Gastroesophageal sphincter (tissue), 4 donors: ENCODE measurements around the gene AZGP1. TPM values are rescaled to one million over a fixed set of nuclear protein-coding genes. Genes with fewer than 3 reads are reported as not detected.
"Not testable (repeated sequence)": the region's sequence is repeated elsewhere in the genome, so short reads cannot be mapped to it uniquely, and the experiment has no call there.

Experiments used
- ATAC-seq: fragments of 150-250 bp; one replicate; pipeline ENCODE4 v1.9.1; 2016; ENCODE audit warnings: mild to moderate bottlenecking, moderate library complexity
- H3K27ac ChIP-seq, 4 donors: fragments of 200-600 bp; sonication (generic) in 3 of 4; 1 replicate in 3 of 4; 2 replicates in 1 of 4; pipeline ENCODE4 v1.5.1; 2016 to 2019
- H3K27me3 ChIP-seq: fragments of 200-600 bp; sonication (generic); one replicate; pipeline ENCODE4 v1.5.1; 2019
- H3K36me3 ChIP-seq, 2 donors: fragments of 200-600 bp; sonication (generic); one replicate each; pipeline ENCODE4 v1.5.1; 2019; ENCODE audit warnings: control low read depth in 1 of 2
- H3K4me1 ChIP-seq, 3 donors: fragments of 200-600 bp; sonication (generic); 1 replicate in 2 of 3; 2 replicates in 1 of 3; pipeline ENCODE4 v1.5.1; 2016 to 2019; ENCODE audit warnings: control low read depth in 2 of 3
- H3K4me3 ChIP-seq, 2 donors: fragments of 200-600 bp; sonication (generic); one replicate each; pipeline ENCODE4 v1.5.1; 2019; ENCODE audit warnings: mild to moderate bottlenecking in 1 of 2, moderate library complexity in 1 of 2
- H3K9me3 ChIP-seq, 3 donors: fragments of 200-600 bp; sonication (generic); one replicate each; pipeline ENCODE4 v1.5.1; 2017 to 2019; ENCODE audit warnings: control low read depth in 2 of 3
- EP300 ChIP-seq: sonication (generic); formaldehyde crosslinking; IDR thresholded peaks from one replicate; pipeline ENCODE4 v1.6.1; 2017; ENCODE audit warnings: antibody characterized with exemption, mild to moderate bottlenecking
- POLR2A ChIP-seq, 2 donors: fragments of 450-650 bp; IDR thresholded peaks; one replicate each; pipeline ENCODE4 v1.6.1; 2017; ENCODE audit warnings: antibody characterized with exemption in 2 of 2, mild to moderate bottlenecking in 2 of 2, moderate library complexity in 1 of 2
- POLR2AphosphoS5 ChIP-seq: sonication (generic); formaldehyde crosslinking; IDR thresholded peaks from one replicate; pipeline ENCODE4 v1.6.1; 2017; ENCODE audit warnings: antibody characterized with exemption
- WGBS, 2 donors: methylation state at CpG; one replicate each; pipeline ENCODE4 v1.1.5; 2018; ENCODE audit warnings: low coverage in 1 of 2; 5-methylcytosine and 5-hydroxymethylcytosine counted together
- total RNA-seq, 4 donors: library from RNA; depleted of rRNA; stranded (reverse); fragments of >200 nt; gene quantifications; one replicate each; pipeline ENCODE4 v1.1.0, GENCODE V29; 2016
- TF ChIP-seq, protein P1 (sequence below), 4 experiments: fragments of 200-600 bp in 2 of 4; fragments of 450-650 bp in 2 of 4; sonication (generic) in 1 of 4; IDR thresholded peaks; one replicate each; pipeline ENCODE4 v1.5.1; 2017 to 2019; ENCODE audit warnings: antibody characterized with exemption in 4 of 4, mild to moderate bottlenecking in 2 of 4, moderate library complexity in 2 of 4

AZGP1 gene
- total RNA-seq, 4 donors from 2014 or later, result 1.5 to 128 (median 4.5) TPM

GRCh38 chr7:100015232-100016214 is 39.7 kb upstream of the AZGP1 start, which contains the start of gene ZKSCAN1:
Gene ZKSCAN1, plus strand, starts transcription at chr7:100015596. Its CDS starts 7,911 bp downstream, at chr7:100023507.
- no peaks in the 10 kb centered on the region for H3K27me3 ChIP-seq
- peak within 1 kb of the TSS; percentile 97 to 98 (median 98) for H3K27ac ChIP-seq
- peak; percentile 97 for ATAC-seq
- TF ChIP-seq EP300, result no peak
- TF ChIP-seq, protein P1, sequence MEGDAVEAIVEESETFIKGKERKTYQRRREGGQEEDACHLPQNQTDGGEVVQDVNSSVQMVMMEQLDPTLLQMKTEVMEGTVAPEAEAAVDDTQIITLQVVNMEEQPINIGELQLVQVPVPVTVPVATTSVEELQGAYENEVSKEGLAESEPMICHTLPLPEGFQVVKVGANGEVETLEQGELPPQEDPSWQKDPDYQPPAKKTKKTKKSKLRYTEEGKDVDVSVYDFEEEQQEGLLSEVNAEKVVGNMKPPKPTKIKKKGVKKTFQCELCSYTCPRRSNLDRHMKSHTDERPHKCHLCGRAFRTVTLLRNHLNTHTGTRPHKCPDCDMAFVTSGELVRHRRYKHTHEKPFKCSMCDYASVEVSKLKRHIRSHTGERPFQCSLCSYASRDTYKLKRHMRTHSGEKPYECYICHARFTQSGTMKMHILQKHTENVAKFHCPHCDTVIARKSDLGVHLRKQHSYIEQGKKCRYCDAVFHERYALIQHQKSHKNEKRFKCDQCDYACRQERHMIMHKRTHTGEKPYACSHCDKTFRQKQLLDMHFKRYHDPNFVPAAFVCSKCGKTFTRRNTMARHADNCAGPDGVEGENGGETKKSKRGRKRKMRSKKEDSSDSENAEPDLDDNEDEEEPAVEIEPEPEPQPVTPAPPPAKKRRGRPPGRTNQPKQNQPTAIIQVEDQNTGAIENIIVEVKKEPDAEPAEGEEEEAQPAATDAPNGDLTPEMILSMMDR (IDR thresholded peaks at IDR 0.05), result no peak
- TF ChIP-seq POLR2A (IDR thresholded peaks at IDR 0.05), result peak; percentile 73 to 75
- TF ChIP-seq POLR2AphosphoS5, result peak; percentile 97
- WGBS, 2 donors, result 14% methylated on average over 6 of the region's 70 CpGs
- peak within 1 kb of the TSS; percentile 80 to 90 for H3K4me3 ChIP-seq
- peaks cover 0 to 50% (median 10%) of the 10 kb centered on the region in 3 donors for H3K4me1 ChIP-seq
- H3K9me3 ChIP-seq, result no peaks in the 10 kb centered on the region
- no peaks in the 10 kb centered on the region for H3K36me3 ChIP-seq

DNA sequence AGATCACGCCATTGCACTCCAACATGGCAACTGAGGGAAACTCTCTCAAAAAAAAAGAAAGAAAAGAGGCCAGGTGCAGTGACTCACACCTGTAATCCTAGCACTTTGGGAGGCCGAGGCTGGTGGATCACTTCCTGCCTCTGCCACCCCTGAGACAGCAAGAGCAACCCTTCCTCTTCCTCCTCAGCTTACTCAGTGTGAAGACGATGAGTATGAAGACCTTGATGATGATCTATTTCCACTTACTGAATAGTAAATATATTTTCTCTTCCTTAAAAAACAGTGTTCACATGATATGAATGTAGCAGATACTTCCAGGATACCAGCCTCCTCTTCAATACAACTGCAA is 37.5 kb upstream of the AZGP1 start:
- TF ChIP-seq POLR2A (IDR thresholded peaks at IDR 0.05) (no peak), POLR2AphosphoS5 (no peak), EP300 (no peak)
- TF ChIP-seq, protein P1 (IDR thresholded peaks at IDR 0.05), result no peak

GRCh38 chr7:100012385-100013327 is 36.8 kb upstream of the AZGP1 start:
- not testable (repeated sequence) for H3K27ac ChIP-seq, H3K27me3 ChIP-seq, H3K36me3 ChIP-seq, H3K9me3 ChIP-seq, ATAC-seq, H3K4me3 ChIP-seq
- 80 to 85% methylated on average over 3 to 8 of the region's 14 CpGs for WGBS, 2 donors
- H3K4me1 ChIP-seq, result peaks cover 0 to 22% (median 10%) of the 10 kb centered on the region in 3 donors

More for the DNA sequence above, 37.5 kb upstream of the AZGP1 start:
- no peak overlapping the region for H3K27ac ChIP-seq
- no peaks in the 10 kb centered on the region for H3K27me3 ChIP-seq
- H3K36me3 ChIP-seq, result no peaks in the 10 kb centered on the region
- no peak overlapping the region for H3K4me3 ChIP-seq
- WGBS, 2 donors, result 67 to 85% methylated on average over 3 of the region's 3 CpGs
- H3K4me1 ChIP-seq, result peaks cover 0 to 28% (median 10%) of the 10 kb centered on the region in 3 donors
- H3K9me3 ChIP-seq, result no peaks in the 10 kb centered on the region
- ATAC-seq, result no peak

- Histone ChIP-seq H3K27ac (no peak overlapping the region), H3K27me3 (no peaks in the 10 kb centered on the region), H3K9me3 (no peaks in the 10 kb centered on the region), H3K36me3 (no peaks in the 10 kb centered on the region), H3K4me1 (peaks cover 0 to 10% (median 4%) of the 10 kb centered on the region in 3 donors), H3K4me3 (no peak overlapping the region)
- WGBS, 2 donors, result 27 to 41% methylated on average over 2 to 3 of the region's 3 CpGs
- no peak for ATAC-seq
- TF ChIP-seq POLR2AphosphoS5 (no peak), POLR2A (IDR thresholded peaks at IDR 0.05) (no peak), EP300 (no peak)
- TF ChIP-seq, protein P1 (IDR thresholded peaks at IDR 0.05), result no peak
These were observed 35.7 kb upstream of the AZGP1 start for GRCh38 chr7:100011516-100011915.

GRCh38 chr7:100010901-100011300 is 35.1 kb upstream of the AZGP1 start:
- Histone ChIP-seq H3K27me3 (no peaks in the 10 kb centered on the region), H3K27ac (no peak overlapping the region), H3K9me3 (no peaks in the 10 kb centered on the region), H3K4me1 (peaks cover 0 to 6% (median 4%) of the 10 kb centered on the region in 3 donors), H3K4me3 (no peak overlapping the region), H3K36me3 (no peaks in the 10 kb centered on the region)
- WGBS, 2 donors, result 43 to 52% methylated on average over 1 of the region's 2 CpGs
- TF ChIP-seq EP300 (no peak), POLR2AphosphoS5 (no peak), POLR2A (IDR thresholded peaks at IDR 0.05) (no peak)
- TF ChIP-seq, protein P1 (IDR thresholded peaks at IDR 0.05), result no peak
- ATAC-seq, result no peak

DNA sequence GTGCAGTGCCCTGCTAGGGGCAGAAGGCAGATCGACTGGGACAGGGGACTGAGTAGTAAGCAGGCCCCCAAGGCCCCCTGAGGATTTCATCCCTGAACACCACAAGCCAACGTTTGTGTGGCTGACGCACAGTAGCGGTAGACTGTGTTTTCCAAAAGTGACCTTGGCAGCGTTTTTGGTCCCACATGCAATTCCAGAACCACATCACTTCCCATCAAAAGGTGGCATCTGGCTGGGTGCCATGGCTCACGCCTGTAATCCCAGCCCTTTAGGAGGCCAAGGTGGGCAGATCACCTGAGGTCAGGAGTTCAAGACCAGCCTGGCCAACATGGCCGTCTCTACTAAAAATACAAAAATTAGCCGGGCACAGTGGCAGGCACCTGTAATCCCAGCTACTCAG is 34.1 kb upstream of the AZGP1 start:
- H3K4me1 ChIP-seq, H3K27me3 ChIP-seq, H3K27ac ChIP-seq, H3K36me3 ChIP-seq, ATAC-seq, H3K4me3 ChIP-seq, H3K9me3 ChIP-seq: not testable (repeated sequence)
- no CpG with 5 or more reads among the region's 8 CpGs for WGBS, 2 donors
